HG03378 (cell line): ENCODE results near the gene SH2D4B.

Experiments
- ATAC-seq: cut with Tn5 transposase; IDR thresholded peaks from one replicate; pipeline ENCODE4 v1.9.1; 2021; ENCODE audit warnings: mild to moderate bottlenecking, moderate library complexity; ENCODE audit not compliant: unreplicated experiment

SH2D4B gene

GRCh38 chr10:80537736-80538480, at the start of gene SH2D4B:
TSS of gene SH2D4B (plus strand) at chr10:80537902. CDS start at chr10:80538332, 430 bp downstream.
- no peak for ATAC-seq

- ATAC-seq: no peak
Observed at GRCh38 chr10:80488539-80489066, 49.1 kb upstream of the SH2D4B start.

GRCh38 chr10:80489371-80490112, 48.2 kb upstream of the SH2D4B start:
- no peak for ATAC-seq

- no peak for ATAC-seq
Observed at GRCh38 chr10:80491251-80492102, 46.2 kb upstream of the SH2D4B start.

GRCh38 chr10:80492848-80493521, 44.7 kb upstream of the SH2D4B start:
- peak; percentile 40 for ATAC-seq

- ATAC-seq: peak; percentile 61
Observed at GRCh38 chr10:80493522-80494051, 44.1 kb upstream of the SH2D4B start.

- no peak for ATAC-seq
Observed at GRCh38 chr10:80496555-80497172, 41.0 kb upstream of the SH2D4B start.

GRCh38 chr10:80497187-80498077, 40.3 kb upstream of the SH2D4B start:
- ATAC-seq: no peak

GRCh38 chr10:80498078-80498832, 39.4 kb upstream of the SH2D4B start:
- no peak for ATAC-seq

GRCh38 chr10:80498833-80499741, 38.6 kb upstream of the SH2D4B start:
- peak; percentile 32 for ATAC-seq

GRCh38 chr10:80500572-80501380, 36.9 kb upstream of the SH2D4B start:
- ATAC-seq: peak; percentile 72

- no peak for ATAC-seq
Observed at GRCh38 chr10:80501381-80501912, 36.3 kb upstream of the SH2D4B start.

GRCh38 chr10:80501913-80502521, 35.7 kb upstream of the SH2D4B start:
- no peak for ATAC-seq

GRCh38 chr10:80502621-80503583, 34.8 kb upstream of the SH2D4B start:
- ATAC-seq: no peak
